Mucosa of descending colon (tissue), 3 donors: ENCODE data around the gene CTSE. TPM values are rescaled to one million over a fixed set of nuclear protein-coding genes. Genes with fewer than 3 reads are reported as not detected.

Experiments used
- ATAC-seq: fragments of 200-7000 bp; cut with Tn5 transposase; one replicate; pipeline ENCODE4 v1.9.1; 2020; ENCODE audit warnings: mild to moderate bottlenecking, moderate library complexity
- DNase-seq, 3 donors: peaks; one replicate each; pipeline ENCODE4 v3.0.0-alpha.2; 2020
- H3K36me3 ChIP-seq: fragments of 200-600 bp; one replicate; pipeline ENCODE4 v1.8.0; 2021; ENCODE audit warnings: low read depth, mild to moderate bottlenecking
- H3K4me1 ChIP-seq: fragments of 200-600 bp; one replicate; pipeline ENCODE4 v1.8.0; 2021; ENCODE audit warnings: low read depth, mild to moderate bottlenecking
- H3K4me3 ChIP-seq: fragments of 200-600 bp; one replicate; pipeline ENCODE4 v1.8.0; 2021; ENCODE audit warnings: mild to moderate bottlenecking
- H3K9me3 ChIP-seq: fragments of 200-600 bp; one replicate; pipeline ENCODE4 v1.8.0; 2021; ENCODE audit warnings: mild to moderate bottlenecking
- CTCF ChIP-seq: fragments of 200-600 bp; IDR thresholded peaks from one replicate; pipeline ENCODE4 v1.8.0; 2022; ENCODE audit warnings: antibody characterized with exemption, mild to moderate bottlenecking
- intact Hi-C, 2 donors: fragments of 100-400 bp; cut with DNase I in 1 of 2; cut with micrococcal nuclease in 1 of 2; formaldehyde crosslinking; loops; one replicate each; pipeline versions ENCODE4 v1.11.0 to v1.11.1; 2022; cut with DNase I, micrococcal nuclease
- total RNA-seq, 3 donors: library from RNA; stranded (reverse); fragmentation: NEBNext Ultra II Directional in 2 of 3; extraction: Animal tissue kit (Norgen Biotek cat#: 25700) in 2 of 3; gene quantifications; one replicate each; pipeline versions ENCODE4 v1.2.1 to v1.2.4, GENCODE V29; 2021 to 2023
- donor health status: DM: no; HTN: no; CAD: no; lungs with moderate emphysema.
- donor health status: DM: no; HTN: no; CAD: no.
- donor health status: DM: no; HTN: yes; CAD: no.

Gene CTSE
- total RNA-seq, 3 donors from 2014 or later = 6.5 to 26.1 (median 17.7) TPM

DNA sequence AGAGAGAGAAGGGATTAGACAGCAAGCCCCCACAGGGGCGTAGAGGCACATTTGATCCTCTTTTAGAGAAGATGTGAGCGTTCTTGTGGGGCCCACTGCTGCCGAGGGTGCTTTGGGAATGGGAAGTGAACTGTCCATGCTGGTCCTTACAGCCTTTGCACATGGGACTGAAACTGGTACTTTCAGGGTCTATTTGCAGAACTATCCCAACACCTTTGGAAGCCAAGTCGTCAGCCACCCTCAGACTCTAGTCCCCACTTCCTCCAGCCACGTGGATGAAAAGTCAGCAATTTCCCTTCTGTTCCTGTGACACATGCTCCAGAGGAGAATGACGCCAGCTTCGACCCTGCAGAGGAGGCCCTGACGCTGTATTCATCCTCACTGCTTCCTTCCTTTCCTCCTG is 17.9 kb downstream of the CTSE start:
- DNase-seq (no peak), ATAC-seq (no peak)
- Histone ChIP-seq H3K9me3 (no peaks in the 10 kb centered on the region), H3K4me3 (no peak overlapping the region), H3K36me3 (no peaks in the 10 kb centered on the region), H3K4me1 (no peaks in the 10 kb centered on the region)
- no peak for TF ChIP-seq CTCF
- intact Hi-C loops = no loop called here

GRCh38 chr1:206005234-206005633 is 18.5 kb downstream of the CTSE start:
- Histone ChIP-seq H3K9me3 (no peaks in the 10 kb centered on the region), H3K4me1 (no peaks in the 10 kb centered on the region), H3K4me3 (no peak overlapping the region), H3K36me3 (no peaks in the 10 kb centered on the region)
- DNase-seq = no peak
- intact Hi-C loops = no loop called here
- no peak for TF ChIP-seq CTCF
- no peak for ATAC-seq

DNA sequence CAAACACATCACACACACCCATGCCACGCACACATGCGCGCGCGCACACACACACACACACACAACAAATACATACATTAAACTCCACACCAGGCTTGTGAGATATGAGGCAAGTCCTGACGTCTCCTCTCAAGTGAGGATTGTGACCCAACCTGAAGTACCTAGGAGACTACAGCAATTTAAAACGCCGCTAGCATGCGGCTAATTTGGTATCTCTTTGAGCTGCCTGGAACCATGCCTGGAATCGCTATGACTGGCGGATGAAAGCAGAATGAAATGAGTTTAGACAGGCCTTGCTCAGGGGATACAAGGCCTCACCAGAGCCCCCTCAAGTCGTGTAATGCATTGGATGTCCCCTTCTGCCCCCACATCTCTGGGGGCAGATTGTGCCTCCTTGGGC is 18.9 kb downstream of the CTSE start:
- TF ChIP-seq CTCF = no peak
- intact Hi-C loops = no loop called here
- no peak overlapping the region for H3K4me3 ChIP-seq
- H3K36me3 ChIP-seq = no peaks in the 10 kb centered on the region
- ATAC-seq = no peak
- DNase-seq = no peak
- no peaks in the 10 kb centered on the region for H3K9me3 ChIP-seq
- H3K4me1 ChIP-seq = no peaks in the 10 kb centered on the region

DNA sequence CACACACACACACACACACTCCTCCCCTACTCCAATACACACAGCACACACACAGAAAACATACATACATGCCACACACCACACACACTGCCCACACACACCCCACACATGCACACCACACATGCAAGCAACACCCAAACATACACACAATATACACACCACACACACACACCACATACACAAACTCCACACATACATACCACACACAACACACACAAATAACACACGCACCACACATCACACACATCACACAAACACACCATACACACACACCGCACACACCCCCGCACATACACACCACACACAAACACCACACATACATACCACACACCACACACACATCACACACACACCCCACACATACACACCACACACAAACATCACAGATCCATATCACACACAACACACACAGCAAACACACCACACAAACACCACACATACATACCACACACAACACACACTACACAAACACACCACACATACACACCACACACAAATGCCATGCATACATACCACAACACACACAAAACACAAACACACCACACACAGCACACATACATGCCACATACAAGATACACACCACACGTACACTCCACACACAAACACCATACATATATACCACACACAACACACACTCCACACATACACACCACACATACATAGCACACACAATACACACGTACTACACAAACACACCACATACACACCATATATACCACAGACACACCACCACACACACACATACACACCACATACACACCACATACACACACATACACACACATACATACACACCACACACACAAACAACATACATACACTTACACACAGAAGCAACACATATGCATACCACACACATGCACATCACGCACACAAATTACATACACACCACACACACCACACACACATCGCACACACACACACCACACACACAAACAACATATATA is 19.6 kb downstream of the CTSE start:
- intact Hi-C loops = no loop called here
- Histone ChIP-seq H3K4me1 (no peaks in the 10 kb centered on the region), H3K9me3 (no peaks in the 10 kb centered on the region), H3K4me3 (no peak overlapping the region), H3K36me3 (no peaks in the 10 kb centered on the region)
- DNase-seq (no peak), ATAC-seq (no peak)
- no peak for TF ChIP-seq CTCF

- no peaks in the 10 kb centered on the region for H3K4me1 ChIP-seq
- DNase-seq (peak in 2 of 3 donors; percentile 47 to 53), ATAC-seq (peak; percentile 60)
- H3K9me3 ChIP-seq = no peaks in the 10 kb centered on the region
- intact Hi-C loops = no loop called here
- no peak for TF ChIP-seq CTCF
- H3K36me3 ChIP-seq = no peaks in the 10 kb centered on the region
- no peak within 1 kb of the TSS for H3K4me3 ChIP-seq
These were observed 20.6 kb downstream of the CTSE start, which contains the start of gene RAB7B for GRCh38 chr1:206002871-206003801. RAB7B (minus strand) TSS chr1:206003395; CDS start chr1:205994135, 9,260 bp downstream.
